ENCODE results near the gene STRN.
"Not testable (repeated sequence)": the region's sequence is repeated elsewhere in the genome, so short reads cannot be mapped to it uniquely, and the experiment has no call there.

Gene STRN, protein sequence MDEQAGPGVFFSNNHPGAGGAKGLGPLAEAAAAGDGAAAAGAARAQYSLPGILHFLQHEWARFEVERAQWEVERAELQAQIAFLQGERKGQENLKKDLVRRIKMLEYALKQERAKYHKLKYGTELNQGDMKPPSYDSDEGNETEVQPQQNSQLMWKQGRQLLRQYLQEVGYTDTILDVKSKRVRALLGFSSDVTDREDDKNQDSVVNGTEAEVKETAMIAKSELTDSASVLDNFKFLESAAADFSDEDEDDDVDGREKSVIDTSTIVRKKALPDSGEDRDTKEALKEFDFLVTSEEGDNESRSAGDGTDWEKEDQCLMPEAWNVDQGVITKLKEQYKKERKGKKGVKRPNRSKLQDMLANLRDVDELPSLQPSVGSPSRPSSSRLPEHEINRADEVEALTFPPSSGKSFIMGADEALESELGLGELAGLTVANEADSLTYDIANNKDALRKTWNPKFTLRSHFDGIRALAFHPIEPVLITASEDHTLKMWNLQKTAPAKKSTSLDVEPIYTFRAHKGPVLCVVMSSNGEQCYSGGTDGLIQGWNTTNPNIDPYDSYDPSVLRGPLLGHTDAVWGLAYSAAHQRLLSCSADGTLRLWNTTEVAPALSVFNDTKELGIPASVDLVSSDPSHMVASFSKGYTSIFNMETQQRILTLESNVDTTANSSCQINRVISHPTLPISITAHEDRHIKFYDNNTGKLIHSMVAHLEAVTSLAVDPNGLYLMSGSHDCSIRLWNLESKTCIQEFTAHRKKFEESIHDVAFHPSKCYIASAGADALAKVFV

DNA sequence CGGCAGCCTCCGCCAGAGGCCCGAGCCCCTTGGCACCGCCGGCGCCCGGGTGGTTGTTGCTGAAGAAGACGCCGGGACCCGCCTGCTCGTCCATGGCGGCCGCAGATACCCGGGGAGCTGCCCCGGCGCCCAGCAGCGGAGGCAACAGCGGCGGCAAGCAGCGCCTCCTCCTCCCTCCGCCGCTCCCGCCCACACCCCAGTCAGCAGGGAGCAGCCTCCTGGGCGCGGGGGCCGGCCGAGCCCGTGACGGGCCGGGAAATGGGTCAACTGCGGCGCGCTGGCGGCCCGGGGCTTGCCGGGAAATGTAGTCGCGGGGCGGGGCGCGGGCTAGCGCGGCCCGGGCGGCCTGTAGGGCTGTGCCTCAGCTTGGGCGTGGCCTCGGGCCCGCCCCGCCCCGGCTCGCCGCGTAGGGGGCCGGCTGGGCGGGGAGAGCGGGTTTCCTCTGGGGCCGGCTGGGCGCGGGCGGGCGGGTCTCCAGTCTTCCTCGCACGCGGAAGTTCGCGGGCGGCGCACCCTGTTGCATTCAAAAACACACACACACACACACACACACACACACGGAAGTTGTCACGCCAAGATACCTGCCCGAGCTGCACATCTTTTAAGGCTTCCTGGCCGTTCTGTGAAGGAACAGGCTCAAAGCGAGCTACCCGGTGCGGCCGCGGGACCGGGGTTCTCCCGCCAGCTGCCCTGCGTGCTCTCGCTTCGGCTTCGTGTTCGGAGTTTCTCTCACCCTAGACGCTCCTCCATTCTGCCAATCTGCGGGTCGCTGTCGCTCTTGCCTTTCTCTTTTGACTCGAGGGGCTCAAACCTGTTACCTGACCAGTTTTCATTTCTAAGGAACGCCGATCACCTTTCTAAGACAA, at the start of gene STRN:
STRN (minus strand) TSS at position 167 of the 866 bp plus-strand sequence; CDS start at position 94, 73 bp downstream.
- peak; percentile 97 for DNase-seq

DNA sequence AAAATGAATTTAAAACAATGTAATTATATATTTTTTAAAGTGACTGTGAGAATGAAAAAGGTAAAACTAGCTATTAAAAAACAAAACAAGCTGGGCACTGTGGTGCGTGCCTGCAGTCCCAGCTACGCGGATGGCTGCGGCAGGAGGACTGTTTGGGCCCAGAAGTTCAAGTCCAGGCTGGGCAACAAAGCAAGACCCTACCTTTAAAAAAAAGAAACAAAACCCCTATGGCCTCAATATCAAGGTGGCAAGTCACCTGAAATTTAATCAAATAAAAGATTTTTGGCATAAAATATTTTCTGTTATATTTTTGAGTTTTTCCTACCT, 46.9 kb upstream of the STRN start:
- no peak for DNase-seq

DNA sequence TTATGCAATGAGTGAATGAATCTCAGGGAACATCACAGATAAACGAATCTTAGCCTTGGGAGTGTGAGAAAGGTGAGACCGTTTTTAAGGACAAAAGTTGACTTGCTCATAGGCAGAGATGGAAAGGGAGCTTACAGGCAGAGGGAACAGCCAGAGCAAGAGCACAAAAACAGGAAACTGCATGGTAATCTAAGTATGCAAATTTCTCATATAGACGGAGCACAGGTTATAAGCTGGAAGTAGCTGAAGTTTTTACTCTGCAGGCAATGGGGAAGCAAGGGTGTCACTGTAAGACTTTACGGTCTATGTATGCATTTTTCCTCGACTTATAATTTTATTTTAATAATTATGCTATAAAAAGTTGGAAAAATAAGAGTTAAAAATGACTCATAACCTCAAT, 44.8 kb upstream of the STRN start:
- DNase-seq = no peak

DNA sequence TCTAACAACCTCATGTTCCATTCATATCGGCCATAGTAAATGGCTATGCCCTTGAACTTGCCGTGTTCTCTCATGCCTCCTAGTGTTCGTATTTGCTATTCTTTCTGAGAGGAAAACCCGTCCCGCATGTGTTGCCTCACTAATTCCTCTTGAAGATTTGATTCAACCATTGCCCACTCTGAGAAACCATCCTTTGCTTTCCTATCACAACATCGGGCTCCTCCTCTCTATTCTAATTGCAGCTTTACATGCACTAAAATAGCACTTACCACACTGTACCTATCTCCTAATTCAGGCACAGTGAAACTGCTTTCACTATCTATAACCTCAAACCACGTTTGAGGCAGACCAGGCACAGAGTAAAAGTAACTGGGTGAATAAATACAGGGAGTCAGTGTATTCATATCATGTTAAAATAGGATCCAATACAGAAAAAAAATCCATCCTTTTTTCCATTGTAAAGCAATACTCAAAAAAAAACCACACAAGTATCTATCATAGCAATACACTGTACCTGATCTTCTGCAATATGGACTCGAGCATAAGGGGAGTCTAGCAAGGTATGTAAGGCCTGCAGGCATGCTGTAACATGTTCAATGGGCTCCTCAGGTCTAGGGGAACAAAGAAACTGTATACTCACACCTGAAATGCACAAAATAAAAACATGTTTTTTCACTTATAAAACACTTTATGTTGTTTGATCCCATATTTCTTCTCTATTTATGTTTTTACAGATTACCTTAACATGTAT, 39.0 kb upstream of the STRN start:
- no peak for DNase-seq

DNA sequence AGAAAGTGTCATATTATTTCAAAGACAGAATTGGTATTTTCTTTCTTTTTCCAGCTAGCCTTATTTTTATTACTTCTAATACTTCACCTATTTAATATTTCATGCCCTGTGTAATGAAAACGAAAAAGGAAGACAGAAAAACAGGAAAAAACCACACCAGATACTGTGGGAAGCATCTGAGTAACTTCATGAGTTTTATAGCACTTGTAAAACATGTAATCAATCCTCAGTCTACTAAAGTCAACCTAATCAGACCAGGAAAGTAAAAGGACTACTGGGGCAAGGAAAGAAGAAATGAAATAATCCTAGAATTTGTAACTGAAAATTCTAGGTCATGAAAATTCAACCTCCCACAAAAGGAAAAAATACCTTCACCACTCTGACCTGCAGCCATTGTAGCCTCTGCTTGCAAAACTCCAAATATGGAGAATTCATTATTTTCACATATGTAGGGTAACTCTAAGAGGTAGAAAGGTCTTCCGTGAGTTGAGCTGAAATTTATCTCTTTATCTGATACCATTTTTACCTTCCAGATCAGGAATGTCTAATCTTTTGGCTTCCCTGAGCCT, 34.7 kb upstream of the STRN start:
- no peak for DNase-seq

DNA sequence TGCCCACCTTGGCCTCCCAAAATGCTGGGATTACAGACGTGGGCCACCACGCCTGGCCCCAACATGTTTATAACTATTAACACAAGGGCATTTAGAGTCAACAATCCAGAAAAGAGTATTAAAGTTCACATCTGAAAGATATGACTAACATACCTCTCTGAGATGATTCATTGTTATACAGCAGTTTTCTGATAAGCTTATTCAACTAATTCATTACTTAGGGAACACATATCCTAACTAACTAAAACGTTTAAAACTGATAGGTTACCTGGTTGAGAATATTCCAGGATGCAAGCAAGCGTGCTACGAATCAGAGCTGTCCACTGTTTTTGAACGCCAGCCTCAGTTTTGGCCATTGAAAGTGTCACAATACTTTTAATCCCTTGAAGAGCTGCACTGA, 34.0 kb upstream of the STRN start:
- no peak for DNase-seq

DNA sequence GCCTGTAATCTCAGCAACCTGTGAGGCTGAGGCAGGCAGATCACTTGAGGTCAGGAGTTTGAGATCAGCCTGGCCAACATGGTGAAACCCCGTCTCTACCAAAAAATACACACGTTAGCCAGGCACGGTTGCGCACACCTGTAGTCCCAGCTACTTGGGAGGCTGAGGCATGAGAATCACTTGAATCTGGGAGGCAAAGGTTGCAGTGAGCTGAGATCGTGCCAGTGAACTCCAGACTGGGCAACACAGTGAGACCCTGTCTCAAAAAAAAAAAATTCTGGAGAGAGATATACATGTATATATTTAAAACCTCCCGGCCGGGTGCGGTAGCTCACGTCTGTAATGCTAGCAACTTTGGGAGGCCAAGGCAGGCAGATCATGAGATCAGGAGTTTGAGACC, 33.1 kb upstream of the STRN start:
- DNase-seq = not testable (repeated sequence)

DNA sequence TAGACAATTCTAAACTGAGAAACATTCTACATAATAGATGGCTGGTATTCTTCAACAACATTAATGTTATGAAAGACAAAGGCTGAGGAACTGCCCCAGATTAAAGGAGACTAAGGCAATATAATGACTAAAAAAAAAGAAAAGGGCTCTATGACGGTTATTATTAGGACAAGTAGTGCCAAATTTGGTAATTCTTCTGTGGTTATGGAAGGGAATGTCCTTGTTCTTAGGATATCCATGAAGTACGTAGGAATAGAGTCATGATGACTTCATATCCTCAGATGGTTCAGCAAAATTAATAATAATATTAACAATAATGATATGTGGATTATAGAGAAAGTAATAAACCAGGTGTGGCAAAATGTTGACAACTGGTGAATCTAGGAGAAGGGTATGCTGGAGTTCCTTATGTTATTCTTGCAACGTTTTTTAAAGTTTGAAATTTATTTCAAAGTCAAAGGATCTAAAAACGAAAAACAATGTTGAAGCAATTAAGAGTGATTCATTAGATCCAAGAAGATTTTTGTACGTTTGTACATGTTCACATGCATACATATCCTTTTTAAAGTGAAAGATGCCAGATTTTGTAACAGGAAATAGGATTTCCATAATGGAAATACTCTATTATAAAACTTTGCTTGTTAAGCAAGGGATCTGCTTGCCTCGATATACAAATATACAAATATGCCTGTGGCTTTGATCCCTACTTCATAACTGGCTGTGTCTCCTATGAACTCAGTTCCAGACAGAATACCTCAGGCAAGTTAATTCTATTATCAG, 27.7 kb upstream of the STRN start:
- DNase-seq = no peak

DNA sequence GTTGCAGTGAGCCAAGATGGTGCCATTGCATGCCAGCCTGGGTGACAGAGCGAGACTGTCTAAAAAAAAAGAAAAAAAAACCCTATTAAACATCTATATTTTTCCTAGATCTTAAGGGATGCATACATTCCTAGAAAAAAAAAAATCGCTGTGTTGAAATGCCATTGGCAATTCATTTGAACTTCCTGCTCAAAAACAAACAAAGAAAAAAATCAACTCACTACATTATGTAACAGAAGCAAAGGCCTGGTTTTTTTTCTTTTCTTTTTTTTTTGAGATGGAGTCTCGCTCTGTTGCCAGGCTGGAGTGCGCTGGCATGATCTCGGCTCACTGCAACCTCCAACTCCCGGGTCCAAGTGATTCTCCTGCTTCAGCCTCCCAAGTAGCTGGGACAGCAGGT, 21.7 kb upstream of the STRN start:
- no peak for DNase-seq

DNA sequence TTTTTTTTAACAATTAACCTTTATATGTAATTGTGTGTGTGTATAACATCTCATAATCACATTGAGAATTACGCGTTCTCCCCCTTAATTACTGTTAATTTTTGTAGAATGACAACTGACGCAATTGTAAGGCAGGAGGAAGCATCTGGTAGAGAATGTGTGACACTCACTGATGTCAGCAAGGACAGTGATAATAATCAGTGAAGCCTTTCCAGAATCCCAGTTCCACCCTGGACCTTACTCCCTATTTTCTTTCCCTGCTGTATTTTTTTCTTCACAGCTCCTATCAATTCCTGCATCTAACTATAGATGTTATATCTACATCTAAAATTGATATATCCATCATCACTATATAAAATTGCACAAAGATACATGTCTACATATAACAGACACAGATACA, 16.1 kb upstream of the STRN start:
- DNase-seq = no peak

DNA sequence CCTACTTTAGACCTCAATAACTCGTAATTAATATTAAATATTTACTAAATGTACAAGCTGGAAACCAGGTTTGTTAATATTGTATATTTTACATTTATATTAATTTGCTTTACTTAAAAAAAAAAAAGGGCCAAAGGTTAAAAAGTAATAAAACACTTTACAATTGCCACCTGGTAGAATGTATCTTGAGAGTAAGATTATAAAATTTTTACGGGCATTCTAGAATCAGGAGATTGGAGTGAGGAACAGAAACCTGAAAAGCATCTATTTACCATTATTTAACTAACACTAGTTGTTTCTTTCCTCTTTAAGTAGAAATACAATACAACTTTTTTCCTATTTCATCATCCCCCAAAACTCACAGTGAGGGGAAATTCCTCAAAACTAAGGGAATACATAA, 15.6 kb upstream of the STRN start:
- DNase-seq = no peak

DNA sequence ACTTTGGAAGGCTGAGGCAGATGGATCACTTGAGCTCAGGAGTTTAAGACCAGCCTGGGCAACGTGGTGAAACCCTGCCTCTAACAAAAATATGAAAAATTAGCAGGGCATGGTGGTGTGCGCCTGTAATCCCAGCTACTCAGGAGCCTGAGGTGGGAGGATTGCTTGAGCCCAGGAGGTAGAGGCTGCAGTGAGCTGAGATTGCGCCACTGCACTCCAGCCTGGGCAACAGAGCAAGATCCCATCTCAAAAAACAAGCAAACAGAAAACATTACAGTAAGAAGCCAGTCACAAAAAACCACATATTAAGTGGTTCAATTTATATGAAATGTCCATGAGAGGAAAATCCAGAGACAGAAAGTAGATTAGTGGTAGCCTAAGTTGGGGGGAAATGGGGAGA, 12.7 kb upstream of the STRN start:
- not testable (repeated sequence) for DNase-seq

DNA sequence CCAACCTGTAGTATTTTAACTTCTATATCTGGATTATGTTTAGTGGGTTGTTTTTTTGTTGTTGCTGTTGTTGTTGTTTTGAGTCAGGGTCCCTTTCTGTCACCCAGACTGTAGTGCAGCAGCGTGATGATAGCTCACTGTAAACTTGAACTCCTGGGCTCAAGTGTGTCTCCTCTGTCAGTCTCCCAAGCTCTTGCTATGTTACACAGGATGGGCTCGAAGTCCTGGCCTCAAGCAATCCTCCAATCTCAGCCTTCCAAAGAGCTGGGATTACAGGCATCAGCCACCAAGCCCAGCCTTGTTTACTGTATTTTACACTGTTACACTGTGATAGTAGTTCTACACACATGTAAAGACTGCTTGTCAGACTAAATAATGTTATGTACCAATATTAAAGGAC, 9.7 kb upstream of the STRN start:
- no peak for DNase-seq

DNA sequence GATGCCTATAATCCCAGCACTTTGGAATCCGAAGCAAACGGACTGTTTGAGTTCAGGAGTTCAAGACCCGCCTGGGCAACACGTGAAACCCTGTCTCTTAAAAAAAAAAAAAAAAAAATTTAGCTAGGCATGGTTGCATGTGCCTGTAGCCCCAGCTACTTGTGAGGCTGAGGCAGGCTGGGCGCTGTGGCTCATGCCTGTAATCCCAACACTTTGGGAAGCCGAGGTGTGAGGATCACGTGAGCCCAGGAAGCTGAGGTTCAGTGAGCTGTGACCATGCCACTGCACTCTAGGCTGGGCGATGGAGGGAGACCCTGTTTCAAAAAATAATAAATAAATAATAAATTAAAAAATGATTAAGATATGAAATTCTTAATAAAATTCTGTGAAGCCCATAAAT, 9.0 kb upstream of the STRN start:
- DNase-seq = no peak

DNA sequence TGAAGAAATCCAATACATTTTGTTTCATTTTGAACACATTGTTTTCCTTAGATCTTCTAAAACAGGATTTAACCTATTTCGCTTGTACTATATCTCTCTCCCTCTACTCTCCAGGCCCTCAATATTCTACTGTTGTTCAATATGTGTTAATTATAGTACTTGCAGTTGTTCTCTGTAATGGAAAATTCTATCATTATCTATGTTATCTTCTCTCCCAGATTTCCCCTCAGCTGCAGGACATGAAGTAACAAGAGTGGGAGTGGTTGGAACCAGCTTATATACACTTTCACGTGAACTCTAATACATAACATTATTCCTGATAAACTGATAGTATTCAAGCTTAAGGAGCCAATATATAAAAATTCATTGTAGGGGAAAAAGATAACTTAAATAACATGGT, 7.0 kb upstream of the STRN start:
- no peak for DNase-seq

DNA sequence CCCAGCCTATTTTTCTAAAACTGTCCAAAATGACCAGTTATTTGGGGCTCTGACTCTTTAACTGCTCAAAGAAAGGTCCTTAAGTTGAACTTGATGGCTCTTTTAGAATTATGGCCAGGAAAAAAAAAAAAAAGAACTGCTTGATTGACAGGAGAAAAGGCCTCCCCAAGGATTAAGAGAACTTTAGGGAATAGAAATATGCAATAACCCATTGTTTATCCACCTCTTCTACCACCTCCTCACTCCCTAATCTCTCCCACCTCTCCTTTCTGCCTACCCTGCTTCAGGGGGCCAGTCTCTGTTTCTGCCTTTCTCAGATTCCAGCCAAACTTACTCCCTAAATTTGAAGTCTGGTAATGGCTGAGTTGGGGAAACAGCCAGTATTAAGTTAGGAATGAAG, 5.7 kb upstream of the STRN start:
- DNase-seq = no peak

DNA sequence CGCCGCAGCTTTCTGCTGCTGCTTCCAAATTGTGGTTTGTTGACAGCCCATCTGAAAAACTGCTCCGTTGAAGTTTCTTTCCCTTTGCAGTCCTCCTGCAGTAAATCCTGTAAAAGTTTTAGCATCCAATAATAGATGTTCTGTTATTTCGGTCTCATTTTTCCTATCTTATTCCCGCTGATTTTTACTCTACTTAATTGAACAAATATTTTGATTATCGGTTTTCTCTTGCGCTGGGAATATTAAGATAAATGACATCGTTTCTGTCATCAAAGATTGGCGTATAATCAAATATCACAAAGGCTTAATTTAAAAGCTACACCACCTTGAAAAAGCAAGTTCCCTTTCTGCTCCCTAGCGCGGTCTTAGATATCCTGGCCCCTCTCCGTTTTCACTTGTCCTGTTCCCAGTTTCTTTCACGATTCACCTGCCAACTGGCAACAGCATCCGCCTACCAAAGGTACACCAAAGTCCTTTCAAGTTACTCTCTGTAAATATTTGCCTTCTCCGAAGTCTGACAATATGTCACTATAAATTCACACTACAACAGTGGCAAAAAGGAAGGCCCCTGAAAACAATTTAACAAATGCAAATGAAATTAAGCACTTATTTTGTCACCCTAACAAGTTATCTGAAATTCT, 1.0 kb upstream of the STRN start:
- DNase-seq = peak; percentile 19

DNA sequence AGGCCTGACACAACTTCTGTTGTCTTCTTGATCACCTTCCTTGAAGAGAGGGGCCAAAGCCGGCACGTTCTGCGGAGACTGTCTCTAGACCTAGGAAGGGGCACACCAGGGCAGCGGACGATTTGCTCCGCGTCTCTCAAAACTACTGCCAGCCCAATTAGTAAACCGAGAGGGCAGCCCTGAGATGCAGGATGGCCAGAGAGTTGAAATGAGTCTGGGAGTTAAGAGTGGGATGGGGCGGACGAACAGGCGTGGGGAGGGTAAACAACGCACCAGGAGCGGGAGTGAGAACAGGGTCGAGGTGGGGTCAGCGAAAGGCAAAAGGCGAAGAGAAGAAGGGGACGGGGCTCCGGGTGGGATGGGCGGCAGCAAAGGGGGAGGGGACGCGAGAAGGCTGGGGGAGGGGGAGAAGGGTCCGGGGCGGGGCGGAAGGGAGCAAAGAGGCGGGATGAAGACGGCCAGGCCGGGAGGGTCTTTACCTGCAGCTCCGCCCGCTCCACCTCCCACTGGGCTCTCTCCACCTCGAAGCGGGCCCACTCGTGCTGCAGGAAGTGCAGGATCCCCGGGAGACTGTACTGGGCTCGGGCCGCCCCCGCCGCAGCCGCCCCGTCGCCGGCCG, 476 bp downstream of the STRN start:
- DNase-seq = peak; percentile 41

DNA sequence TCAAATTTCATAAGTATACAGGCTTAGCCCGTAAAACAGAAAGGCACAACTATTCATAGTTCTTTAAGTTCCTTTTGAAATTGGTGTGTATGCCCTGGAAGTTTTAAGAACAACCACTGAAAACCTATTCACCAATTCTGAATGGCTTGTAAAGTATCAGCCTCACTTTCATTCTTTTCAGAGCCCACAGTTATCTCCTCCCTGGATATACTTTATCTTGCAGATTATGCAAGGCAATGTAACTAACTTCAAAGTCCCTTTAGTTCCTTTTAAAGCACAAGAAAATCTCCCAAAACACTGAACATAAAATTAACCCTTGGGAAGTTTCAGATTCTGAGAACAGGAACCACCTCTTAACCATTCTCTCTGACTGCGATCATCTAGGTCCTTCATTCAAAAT, 1.1 kb downstream of the STRN start:
- DNase-seq = no peak

DNA sequence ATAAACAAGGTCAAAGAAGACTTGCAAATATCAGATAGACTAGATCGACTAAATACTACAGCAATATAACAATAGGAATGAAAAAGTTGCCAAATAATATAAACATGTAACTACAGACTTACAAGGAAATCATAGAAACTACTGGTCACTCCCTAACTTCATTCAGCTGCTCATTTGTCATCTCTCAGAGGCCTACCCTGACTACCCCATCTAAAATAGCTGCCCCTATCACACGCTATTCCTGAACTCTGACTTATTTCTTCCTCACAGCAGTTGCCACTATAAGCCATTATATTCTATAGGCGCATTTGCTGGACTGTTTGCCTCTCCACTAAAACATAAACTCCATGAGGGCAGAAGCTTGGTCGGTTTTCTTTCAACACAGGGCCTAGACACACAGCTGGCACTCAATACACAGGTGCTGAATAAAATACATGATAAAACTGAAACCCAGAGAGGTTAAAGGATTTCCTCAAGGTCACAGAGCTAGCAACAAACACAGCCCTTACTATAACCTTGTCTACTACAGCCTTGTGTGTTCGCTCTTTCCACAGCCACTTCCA, 1.8 kb downstream of the STRN start:
- no peak for DNase-seq

Data from COR-L47 (cell line).